ENCODE measurements around the gene ATP10A. TPM values are rescaled to one million over a fixed set of nuclear protein-coding genes. Genes with fewer than 3 reads are reported as not detected.

The ATP10A gene
- polyA plus RNA-seq, 1 of the 3 experiments (the other 2 are of a cell fraction) = not detected

GRCh38 chr15:25910832-25911231 lies 47.7 kb upstream of the ATP10A start:
- ChIA-PET POLR2A (no interaction called here), CTCF (interaction anchor here (1.0 kb wide), 1 partner anchor 350 kb away, joined by 3 read pairs; no protein-coding TSS in a partner anchor)
- no peaks in the 10 kb centered on the region for H4K20me1 ChIP-seq (ENCODE audit: insufficient read depth)
- no peak overlapping the region for H3K4me3 ChIP-seq (ENCODE audit: low read depth in 2 of 2, low read length in 1 of 2)
- H3K9me3 ChIP-seq = no peaks in the 10 kb centered on the region
- TF ChIP-seq IRF3 (IDR thresholded peaks at IDR 0.05; ENCODE audit: low read depth, low read length) (no peak), TAF1 (IDR thresholded peaks at IDR 0.05; ENCODE audit: borderline replicate concordance, low read depth, low read length) (no peak), JUND (IDR thresholded peaks at IDR 0.05) (no peak), MAX (IDR thresholded peaks at IDR 0.05; ENCODE audit: low read depth) (no peak), YY1 (IDR thresholded peaks at IDR 0.05; ENCODE audit: low read depth) (no peak), USF1 (IDR thresholded peaks at IDR 0.05; ENCODE audit: borderline replicate concordance, low read depth) (no peak), RFX5 (IDR thresholded peaks at IDR 0.05; ENCODE audit: low read length) (no peak), POLR2AphosphoS5 (IDR thresholded peaks at IDR 0.05; ENCODE audit: low read depth, low read length) (no peak), EP300 (IDR thresholded peaks at IDR 0.05; ENCODE audit: borderline replicate concordance in 1 of 2, low read depth in 1 of 2, low read length in 1 of 2) (no peak), REST (IDR thresholded peaks at IDR 0.05; ENCODE audit: low read depth, low read length) (no peak), NFIC (IDR thresholded peaks at IDR 0.05; ENCODE audit: borderline replicate concordance) (no peak), NRF1 (IDR thresholded peaks at IDR 0.05; ENCODE audit: low read depth, low read length) (no peak), GATA2 (CRISPR knock-in tag; IDR thresholded peaks at IDR 0.05) (no peak), USF2 (IDR thresholded peaks at IDR 0.05; ENCODE audit: borderline replicate concordance, low read depth, low read length) (no peak), SIN3A (IDR thresholded peaks at IDR 0.05; ENCODE audit: borderline replicate concordance, low read depth, low read length) (no peak), SMC3 (IDR thresholded peaks at IDR 0.05; ENCODE audit: low read depth, low read length) (no peak)
- 53% methylated on average over 4 of the region's 4 CpGs for WGBS (ENCODE audit: low lambda C conversion rate)
- H3K9me2 ChIP-seq = no peaks in the 10 kb centered on the region
- no peaks in the 10 kb centered on the region for H3K27me3 ChIP-seq (ENCODE audit: insufficient read depth)
- no peaks in the 10 kb centered on the region for H3K36me3 ChIP-seq (replicated peaks in 1 of 2; ENCODE audit: control insufficient read depth in 1 of 2, insufficient read depth in 2 of 2, low read length in 1 of 2)
- H3F3A ChIP-seq (replicated peaks; ENCODE audit: insufficient read depth) = no peaks in the 10 kb centered on the region
- H3K9ac ChIP-seq = no peak overlapping the region
- no peaks in the 10 kb centered on the region for H3K4me1 ChIP-seq (ENCODE audit: control insufficient read depth in 1 of 2, insufficient read depth in 2 of 2, low read depth in 1 of 2, low read length in 1 of 2)
- no peak overlapping the region for H3K27ac ChIP-seq (ENCODE audit: low read depth in 2 of 2, low read length in 1 of 2)
- H2AFZ ChIP-seq (ENCODE audit: low read depth) = no peak overlapping the region
- H3K79me2 ChIP-seq (ENCODE audit: insufficient read depth) = no peaks in the 10 kb centered on the region
- H3K4me2 ChIP-seq = no peak overlapping the region
- no peak for DNase-seq
